ENCODE measurements around the gene CDKL4. TPM values are rescaled to one million over a fixed set of nuclear protein-coding genes. Genes with fewer than 3 reads are reported as not detected.
"Not testable (repeated sequence)": the region's sequence is repeated elsewhere in the genome, so short reads cannot be mapped to it uniquely, and the experiment has no call there.

CDKL4 gene
- total RNA-seq, 8 experiments from 2014 or later: 0.29 to 3.0 (median 1.9) TPM

DNA sequence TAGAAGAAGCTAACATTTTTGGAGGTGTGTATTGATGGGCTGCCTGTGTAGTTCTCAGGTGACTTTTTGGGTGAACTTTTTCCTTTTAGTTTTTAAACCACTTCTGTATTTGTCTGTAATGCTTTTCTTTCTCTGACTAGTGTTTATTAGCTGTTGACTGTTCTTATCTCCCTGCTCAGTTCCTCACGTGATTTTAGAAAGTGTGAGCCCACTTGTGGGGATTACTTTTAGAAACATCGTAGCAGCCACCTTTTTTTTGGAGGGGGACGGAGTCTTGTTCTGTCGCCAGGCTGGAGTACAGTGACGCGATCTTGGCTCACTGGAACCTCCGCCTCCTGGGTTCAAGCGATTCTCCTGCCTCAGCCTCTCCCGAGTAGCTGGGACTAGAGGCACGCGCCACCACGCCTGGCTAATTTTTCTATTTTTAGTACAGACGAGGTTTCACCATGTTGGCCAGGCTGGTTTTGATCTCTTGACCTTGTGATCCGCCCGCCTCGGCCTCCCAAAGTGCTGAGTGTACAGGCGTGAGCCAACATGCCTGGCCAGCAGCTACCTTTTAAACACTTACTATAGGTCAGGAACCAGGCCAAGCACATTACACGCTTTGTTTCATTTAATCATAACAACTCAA is 9.2 kb upstream of the CDKL4 start:
- H3K4me1 ChIP-seq (replicated peaks in 1 of 2): peaks cover 0 to 4% of the 10 kb centered on the region in 2 donors
- WGBS, 10 experiments: 40 to 100% (median 88%) methylated on average over 1 to 18 of the region's 18 CpGs; no CpG with 5 or more reads in 1 of the 10 experiments
- ATAC-seq (replicated peaks in 6 of 8): no peak
- in situ Hi-C loops (cut with MboI; ENCODE audit: low pct_unique_long_range_greater_than_20kb in 2 of 9, low sequenced_read_pairs in 9 of 9, unreplicated experiment in 9 of 9): no loop called here
- no peak overlapping the region for H3K27ac ChIP-seq
- H3K4me3 ChIP-seq: no peak overlapping the region

GRCh38 chr2:39247512-39248043 is 3.8 kb upstream of the CDKL4 start:
- H3K4me3 ChIP-seq: no peak overlapping the region
- H3K4me1 ChIP-seq (replicated peaks in 1 of 2): peaks cover 0 to 8% of the 10 kb centered on the region in 2 donors
- peak in 3 of 8 experiments; percentile 24 to 84 (median 82) for ATAC-seq (replicated peaks in 6 of 8)
- H3K27ac ChIP-seq: no peak overlapping the region
- in situ Hi-C loops (cut with MboI; ENCODE audit: low pct_unique_long_range_greater_than_20kb in 2 of 9, low sequenced_read_pairs in 9 of 9, unreplicated experiment in 9 of 9): loop anchor here in 6 of 9 experiments (25.0 kb wide), 3 partner anchors 135 to 310 kb away; partner anchors contain the start of gene SOS1 (in 1 of the 6)
- 60 to 100% (median 86%) methylated on average over 1 to 5 of the region's 6 CpGs for WGBS, 10 experiments

DNA sequence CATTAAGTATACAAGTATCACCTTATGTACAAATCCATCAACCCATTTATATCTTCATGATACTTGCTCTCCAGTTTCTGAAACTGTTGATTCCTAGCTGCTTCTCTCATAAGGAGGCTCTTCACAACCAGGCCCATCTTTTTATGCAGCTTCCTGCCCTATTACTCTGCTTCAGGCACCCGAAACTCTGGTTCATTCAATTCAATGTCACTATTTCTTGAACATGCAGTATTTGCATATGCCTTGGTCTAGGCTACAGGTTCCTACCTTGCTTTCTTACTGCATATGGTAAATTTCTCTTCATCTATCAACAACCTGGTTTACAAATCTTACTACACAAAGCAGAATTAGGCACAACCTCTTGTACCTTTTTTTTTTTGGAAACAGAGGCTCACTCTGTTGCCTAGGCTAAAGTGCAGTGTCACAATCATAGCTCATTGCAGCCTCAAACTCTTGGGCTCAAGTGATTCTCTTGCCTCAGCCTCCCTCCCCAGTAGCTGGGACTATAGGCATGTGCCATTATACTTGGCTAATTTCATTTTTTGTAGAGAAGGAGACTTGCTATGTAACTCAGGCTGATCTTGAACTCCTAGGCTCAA is 2.7 kb upstream of the CDKL4 start:
- in situ Hi-C loops (cut with MboI; ENCODE audit: low pct_unique_long_range_greater_than_20kb in 2 of 9, low sequenced_read_pairs in 9 of 9, unreplicated experiment in 9 of 9): loop anchor here in 6 of 9 experiments (25.0 kb wide), 3 partner anchors 134 to 309 kb away; partner anchors contain the start of gene SOS1 (in 1 of the 6)
- no peak overlapping the region for H3K4me3 ChIP-seq
- H3K4me1 ChIP-seq (replicated peaks in 1 of 2): peaks cover 0 to 12% of the 10 kb centered on the region in 2 donors
- WGBS, 10 experiments: 67 to 100% (median 85%) methylated on average over 1 of the region's 1 CpG; no CpG with 5 or more reads in 2 of the 10 experiments
- H3K27ac ChIP-seq: no peak overlapping the region
- no peak for ATAC-seq (replicated peaks in 6 of 8)

DNA sequence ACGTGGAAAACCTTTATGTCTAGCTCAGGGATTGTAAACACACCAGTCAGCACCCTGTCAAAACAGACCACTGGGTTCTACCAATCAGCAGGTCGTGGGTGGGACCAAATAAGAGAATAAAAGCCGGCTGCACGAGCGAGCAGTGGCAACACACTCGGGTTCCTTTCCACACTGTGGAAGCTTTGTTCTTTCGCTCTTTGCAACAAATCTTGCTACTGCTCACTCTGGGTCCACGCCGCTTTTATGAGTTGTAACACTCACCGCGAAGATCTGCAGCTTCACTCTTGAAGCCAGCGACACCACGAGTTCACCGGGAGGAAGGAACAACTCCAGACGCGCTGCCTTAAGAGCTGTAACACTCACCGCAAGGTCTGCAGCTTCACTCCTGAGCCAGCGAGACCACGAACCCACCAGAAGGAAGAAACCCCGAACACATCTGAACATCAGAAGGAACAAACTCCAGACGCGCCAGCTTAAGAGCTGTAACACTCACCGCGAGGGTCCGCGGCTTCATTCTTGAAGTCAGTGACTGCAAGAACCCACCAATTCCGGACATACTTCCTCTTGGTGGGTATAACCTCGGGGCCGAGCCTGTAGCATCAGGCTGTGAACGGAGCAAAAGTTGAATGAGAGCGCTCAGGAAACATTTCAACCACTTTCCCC is 1.3 kb upstream of the CDKL4 start:
- not testable (repeated sequence) for H3K4me3 ChIP-seq; H3K27ac ChIP-seq; ATAC-seq (replicated peaks in 6 of 8)
- in situ Hi-C loops (cut with MboI; ENCODE audit: low pct_unique_long_range_greater_than_20kb in 2 of 9, low sequenced_read_pairs in 9 of 9, unreplicated experiment in 9 of 9): loop anchor here in 6 of 9 experiments (25.0 kb wide), 3 partner anchors 133 to 308 kb away; partner anchors contain the start of gene SOS1 (in 1 of the 6)
- H3K4me1 ChIP-seq (replicated peaks in 1 of 2): peaks cover 0 to 13% of the 10 kb centered on the region in 2 donors
- 40 to 100% (median 97%) methylated on average over 1 to 15 of the region's 31 CpGs; no CpG with 5 or more reads in 2 of the 10 experiments for WGBS, 10 experiments

GRCh38 chr2:39244241-39244862 is 582 bp upstream of the CDKL4 start:
- not testable (repeated sequence) for H3K27ac ChIP-seq; H3K4me3 ChIP-seq; ATAC-seq (replicated peaks in 6 of 8)
- peaks cover 0 to 13% of the 10 kb centered on the region in 2 donors for H3K4me1 ChIP-seq (replicated peaks in 1 of 2)
- in situ Hi-C loops (cut with MboI; ENCODE audit: low pct_unique_long_range_greater_than_20kb in 2 of 9, low sequenced_read_pairs in 9 of 9, unreplicated experiment in 9 of 9): loop anchor here in 6 of 9 experiments (25.0 kb wide), 3 partner anchors 132 to 307 kb away; partner anchors contain the start of gene SOS1 (in 1 of the 6)
- 100% methylated on average over 1 to 3 of the region's 39 CpGs; no CpG with 5 or more reads in 8 of the 10 experiments for WGBS, 10 experiments

- ATAC-seq (replicated peaks in 6 of 8): no peak
- in situ Hi-C loops (cut with MboI; ENCODE audit: low pct_unique_long_range_greater_than_20kb in 2 of 9, low sequenced_read_pairs in 9 of 9, unreplicated experiment in 9 of 9): loop anchor here in 6 of 9 experiments (25.0 kb wide), 3 partner anchors 129 to 304 kb away; partner anchors contain the start of gene SOS1 (in 1 of the 6)
- Histone ChIP-seq H3K4me3 (no peak overlapping the region), H3K27ac (no peak overlapping the region), H3K4me1 (replicated peaks in 1 of 2) (peaks cover 0 to 6% of the 10 kb centered on the region in 2 donors)
- 27 to 97% (median 64%) methylated on average over 1 to 4 of the region's 4 CpGs for WGBS, 10 experiments
Observed at GRCh38 chr2:39241588-39241987, 2.2 kb downstream of the CDKL4 start.

GRCh38 chr2:39240758-39241157 is 3.0 kb downstream of the CDKL4 start:
- ATAC-seq (replicated peaks in 6 of 8): no peak
- Histone ChIP-seq H3K4me1 (replicated peaks in 1 of 2) (peaks cover 0 to 6% of the 10 kb centered on the region in 2 donors), H3K27ac (no peak overlapping the region), H3K4me3 (no peak overlapping the region)
- WGBS, 10 experiments: 79 to 96% (median 90%) methylated on average over 4 to 6 of the region's 6 CpGs; no CpG with 5 or more reads in 1 of the 10 experiments
- in situ Hi-C loops (cut with MboI; ENCODE audit: low pct_unique_long_range_greater_than_20kb in 2 of 9, low sequenced_read_pairs in 9 of 9, unreplicated experiment in 9 of 9): loop anchor here in 6 of 9 experiments (25.0 kb wide), 3 partner anchors 128 to 303 kb away; partner anchors contain the start of gene SOS1 (in 1 of the 6)

GRCh38 chr2:39234754-39235153 is 9.0 kb downstream of the CDKL4 start:
- in situ Hi-C loops (cut with MboI; ENCODE audit: low pct_unique_long_range_greater_than_20kb in 2 of 9, low sequenced_read_pairs in 9 of 9, unreplicated experiment in 9 of 9): loop anchor here in 6 of 9 experiments (25.0 kb wide), 3 partner anchors 122 to 297 kb away; partner anchors contain the start of gene SOS1 (in 1 of the 6)
- ATAC-seq (replicated peaks in 6 of 8): no peak
- no peaks in the 10 kb centered on the region for H3K4me1 ChIP-seq (replicated peaks in 1 of 2)
- WGBS, 10 experiments: 60 to 100% (median 88%) methylated on average over 1 of the region's 1 CpG; no CpG with 5 or more reads in 1 of the 10 experiments
- H3K27ac ChIP-seq: no peak overlapping the region
- H3K4me3 ChIP-seq: no peak overlapping the region

DNA sequence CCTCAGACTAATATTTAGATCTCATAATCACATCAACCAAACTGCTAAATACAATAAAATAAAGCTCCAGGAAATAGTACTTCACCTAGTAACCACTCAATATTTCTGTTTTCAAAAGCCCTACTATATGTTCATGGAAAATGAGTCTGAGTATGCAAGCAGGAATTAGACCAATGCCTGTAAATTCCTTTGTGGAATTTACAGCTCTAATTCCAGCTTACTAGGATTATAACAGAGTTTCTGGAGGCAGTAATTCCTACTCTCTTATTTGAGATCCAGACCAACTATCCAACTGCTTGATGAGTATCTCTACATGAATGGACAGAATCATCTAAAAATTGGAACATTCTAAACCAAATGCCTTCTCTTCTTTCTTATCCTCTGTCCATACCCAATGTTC is 11.6 kb downstream of the CDKL4 start:
- no peak overlapping the region for H3K4me3 ChIP-seq
- in situ Hi-C loops (cut with MboI; ENCODE audit: low pct_unique_long_range_greater_than_20kb in 2 of 9, low sequenced_read_pairs in 9 of 9, unreplicated experiment in 9 of 9): loop anchor here in 6 of 9 experiments (25.0 kb wide), 3 partner anchors 120 to 295 kb away; partner anchors contain the start of gene SOS1 (in 1 of the 6)

GRCh38 chr2:39228413-39229209 is 15.2 kb downstream of the CDKL4 start:
- peak in 6 of 8 experiments; percentile 7 to 42 (median 32) for ATAC-seq (replicated peaks in 6 of 8)
- in situ Hi-C loops (cut with MboI; ENCODE audit: low pct_unique_long_range_greater_than_20kb in 2 of 9, low sequenced_read_pairs in 9 of 9, unreplicated experiment in 9 of 9): loop anchor here in 7 of 9 experiments (10.0 to 25.0 kb wide), 5 partner anchors 114 to 291 kb away; partner anchors contain the start of gene SOS1 (in 1 of the 7)
- peak overlapping the region in 2 of 5 donors; percentile 0 to 8 for H3K4me3 ChIP-seq
- 21 to 74% (median 42%) methylated on average over 5 to 19 of the region's 19 CpGs for WGBS, 10 experiments
- no peak overlapping the region for H3K27ac ChIP-seq
- H3K4me1 ChIP-seq (replicated peaks in 1 of 2): no peaks in the 10 kb centered on the region

More for the DNA sequence above, 11.6 kb downstream of the CDKL4 start:
- no peak overlapping the region for H3K27ac ChIP-seq
- no peak for ATAC-seq (replicated peaks in 6 of 8)
- H3K4me1 ChIP-seq (replicated peaks in 1 of 2): no peaks in the 10 kb centered on the region

DNA sequence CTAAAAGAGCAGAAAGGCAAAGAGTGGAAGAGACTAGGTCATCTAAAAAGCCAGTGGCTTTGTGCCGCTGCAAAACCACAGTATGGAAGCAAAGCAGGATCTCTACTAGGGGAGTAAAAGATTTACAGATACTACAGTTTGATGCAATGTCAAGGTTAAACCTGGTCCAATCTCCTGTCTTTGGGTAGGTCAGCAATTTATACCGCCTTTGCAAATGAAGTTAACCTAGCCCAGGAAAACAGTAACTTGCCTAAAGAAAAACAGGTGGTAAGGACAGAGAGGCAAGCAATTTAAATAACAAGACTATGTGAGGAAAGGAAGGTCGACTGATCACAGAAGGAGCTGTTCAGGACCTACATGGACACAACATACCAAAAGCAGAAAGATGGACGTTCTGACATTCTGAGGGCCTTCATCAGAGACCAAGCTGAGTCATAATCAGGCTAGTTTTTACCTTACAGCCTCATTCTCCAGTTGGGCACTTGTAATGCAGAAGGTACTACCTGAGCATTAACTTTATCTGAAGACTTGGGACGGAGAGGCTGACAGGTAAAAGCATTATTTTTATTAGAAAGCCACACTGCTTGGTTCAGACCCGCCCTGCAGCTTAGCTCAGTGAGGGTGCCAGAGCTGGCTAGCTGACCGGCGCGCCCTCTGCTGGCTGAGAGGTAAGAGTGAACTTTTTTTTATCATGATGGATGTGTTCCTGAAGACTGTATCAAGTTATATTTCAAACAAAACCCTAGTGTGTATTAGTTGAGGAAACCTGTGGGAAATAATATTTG is 15.9 kb downstream of the CDKL4 start:
- Histone ChIP-seq H3K4me3 (peak overlapping the region in 1 of 5 donors; percentile 8), H3K27ac (no peak overlapping the region), H3K4me1 (replicated peaks in 1 of 2) (no peaks in the 10 kb centered on the region)
- in situ Hi-C loops (cut with MboI; ENCODE audit: low pct_unique_long_range_greater_than_20kb in 2 of 9, low sequenced_read_pairs in 9 of 9, unreplicated experiment in 9 of 9): loop anchor here in 7 of 9 experiments (10.0 to 25.0 kb wide), 5 partner anchors 113 to 291 kb away; partner anchors contain the start of gene SOS1 (in 1 of the 7)
- ATAC-seq (replicated peaks in 6 of 8): peak; percentile 73 to 92 (median 86)
- 0 to 60% (median 36%) methylated on average over 1 to 8 of the region's 9 CpGs; no CpG with 5 or more reads in 1 of the 10 experiments for WGBS, 10 experiments
